ENCODE results near the gene H2BK1.

The H2BK1 gene

GRCh38 chr7:151210087-151210854 is at the start of gene H2BK1:
Gene H2BK1, minus strand, starts transcription at chr7:151210488. Its CDS starts 170 bp downstream, at chr7:151210318.
- DNase-seq: no peak

- no peak for DNase-seq
These were observed 47.7 kb upstream of the H2BK1 start for GRCh38 chr7:151257990-151258389.

GRCh38 chr7:151256410-151257045 is 46.2 kb upstream of the H2BK1 start:
- no peak for DNase-seq

- DNase-seq: no peak
These were observed 45.1 kb upstream of the H2BK1 start for GRCh38 chr7:151255390-151255789.

- no peak for DNase-seq
These were observed 44.6 kb upstream of the H2BK1 start for GRCh38 chr7:151254851-151255250.

GRCh38 chr7:151254316-151254715 is 44.0 kb upstream of the H2BK1 start:
- DNase-seq: no peak

- DNase-seq: no peak
These were observed 42.8 kb upstream of the H2BK1 start for GRCh38 chr7:151252961-151253711.

- DNase-seq: no peak
These were observed 42.2 kb upstream of the H2BK1 start for GRCh38 chr7:151252561-151252835.

- DNase-seq: peak; percentile 68
These were observed 41.6 kb upstream of the H2BK1 start for GRCh38 chr7:151251689-151252560.

GRCh38 chr7:151251328-151251688 is 41.0 kb upstream of the H2BK1 start:
- peak; percentile 37 for DNase-seq

GRCh38 chr7:151250181-151251132 is 40.2 kb upstream of the H2BK1 start:
- no peak for DNase-seq

- DNase-seq: no peak
These were observed 39.4 kb upstream of the H2BK1 start for GRCh38 chr7:151249732-151250072.

- peak; percentile 20 for DNase-seq
These were observed 38.9 kb upstream of the H2BK1 start for GRCh38 chr7:151249034-151249731.

GRCh38 chr7:151248346-151249033 is 38.2 kb upstream of the H2BK1 start, which contains the start of gene SMARCD3:
Gene SMARCD3, minus strand, starts transcription at chr7:151248694. Its CDS starts 132 bp downstream, at chr7:151248562.
- DNase-seq: peak; percentile 19

GRCh38 chr7:151247611-151248345 is 37.5 kb upstream of the H2BK1 start:
- DNase-seq: no peak

- no peak for DNase-seq
These were observed 36.7 kb upstream of the H2BK1 start for GRCh38 chr7:151246851-151247580.

GRCh38 chr7:151246102-151246850 is 36.0 kb upstream of the H2BK1 start:
- no peak for DNase-seq

GRCh38 chr7:151245360-151246101 is 35.2 kb upstream of the H2BK1 start:
- DNase-seq: no peak
